ENCODE data around the gene SRR. TPM values are rescaled to one million over a fixed set of nuclear protein-coding genes. Genes with fewer than 3 reads are reported as not detected.

Gene SRR
- total RNA-seq, 4 donors from 2014 or later = 0.40 to 23.1 (median 12.1) TPM; not detected in 1

DNA sequence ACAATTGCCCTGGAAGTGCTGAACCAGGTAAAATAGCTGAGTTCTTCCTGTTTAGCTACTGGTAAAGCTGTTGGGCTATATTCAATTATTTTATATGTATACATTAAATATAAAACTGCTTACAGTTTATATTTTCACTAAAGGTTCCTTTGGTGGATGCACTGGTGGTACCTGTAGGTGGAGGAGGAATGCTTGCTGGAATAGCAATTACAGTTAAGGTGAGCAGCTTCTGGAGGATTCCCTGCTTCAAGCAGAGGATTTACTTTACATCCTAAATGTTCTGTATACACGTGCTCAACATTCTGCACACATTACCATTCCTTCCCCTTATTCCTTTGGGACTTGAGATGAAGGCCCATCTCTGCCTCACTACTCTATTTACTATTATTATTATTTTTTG, 17.6 kb downstream of the SRR start:
- 56% methylated on average over 1 of the region's 1 CpG; no CpG with 5 or more reads in 1 of the 2 donors for WGBS, 2 donors (ENCODE audit: low coverage in 1 of 2)
- no peak for TF ChIP-seq POLR2AphosphoS5 (IDR thresholded peaks at IDR 0.05)
- TF ChIP-seq POLR2A (IDR thresholded peaks at IDR 0.05) = no peak
- TF ChIP-seq EP300 (IDR thresholded peaks at IDR 0.05; ENCODE audit: low read depth) = no peak
- no peak for TF ChIP-seq CTCF (IDR thresholded peaks at IDR 0.05)

DNA sequence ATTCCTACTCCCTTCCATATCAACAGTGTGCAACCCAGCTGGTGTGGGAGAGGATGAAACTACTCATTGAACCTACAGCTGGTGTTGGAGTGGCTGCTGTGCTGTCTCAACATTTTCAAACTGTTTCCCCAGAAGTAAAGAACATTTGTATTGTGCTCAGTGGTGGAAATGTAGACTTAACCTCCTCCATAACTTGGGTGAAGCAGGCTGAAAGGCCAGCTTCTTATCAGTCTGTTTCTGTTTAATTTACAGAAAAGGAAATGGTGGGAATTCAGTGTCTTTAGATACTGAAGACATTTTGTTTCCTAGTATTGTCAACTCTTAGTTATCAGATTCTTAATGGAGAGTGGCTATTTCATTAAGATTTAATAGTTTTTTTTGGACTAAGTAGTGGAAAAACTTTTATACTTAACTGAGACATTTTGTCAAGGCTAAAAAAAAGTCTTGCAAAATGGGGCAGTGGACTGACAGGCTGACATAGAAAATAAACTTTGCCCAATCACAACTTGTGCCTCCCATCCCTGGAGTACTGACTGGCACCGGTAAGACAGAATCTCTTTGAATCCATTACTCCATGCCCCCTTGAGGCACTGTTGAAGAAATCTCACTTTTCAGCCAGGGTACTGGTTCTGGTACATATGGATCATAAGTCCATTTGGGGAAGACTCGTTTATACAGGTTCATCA, 20.0 kb downstream of the SRR start:
- no peaks in the 10 kb centered on the region for H3K27me3 ChIP-seq
- TF ChIP-seq POLR2AphosphoS5 (IDR thresholded peaks at IDR 0.05) (no peak), CTCF (IDR thresholded peaks at IDR 0.05) (no peak), EP300 (IDR thresholded peaks at IDR 0.05; ENCODE audit: low read depth) (no peak), POLR2A (IDR thresholded peaks at IDR 0.05) (no peak)
- H3K9me3 ChIP-seq = no peaks in the 10 kb centered on the region
- intact Hi-C loops (cut with DNase I; ENCODE audit: low total_unique reads) (no loop called here), in situ Hi-C loops (cut with MboI; ENCODE audit: low pct_ligation_motif_present in 1 of 4, low pct_unique_long_range_greater_than_20kb in 1 of 4, low sequenced_read_pairs in 3 of 4) (no loop called here)
- H3K36me3 ChIP-seq = peaks cover 0 to 48% (median 18%) of the 10 kb centered on the region in 4 donors
- no peaks in the 10 kb centered on the region for H3K4me1 ChIP-seq
- 80 to 100% methylated on average over 1 to 2 of the region's 2 CpGs for WGBS, 2 donors (ENCODE audit: low coverage in 1 of 2)
- DNase-seq = no peak
- H3K4me3 ChIP-seq = no peak overlapping the region
- no peak overlapping the region for H3K27ac ChIP-seq

More for the DNA sequence above, 17.6 kb downstream of the SRR start:
- H3K4me3 ChIP-seq = no peak overlapping the region
- intact Hi-C loops (cut with DNase I; ENCODE audit: low total_unique reads) (no loop called here), in situ Hi-C loops (cut with MboI; ENCODE audit: low pct_ligation_motif_present in 1 of 4, low pct_unique_long_range_greater_than_20kb in 1 of 4, low sequenced_read_pairs in 3 of 4) (no loop called here)
- no peaks in the 10 kb centered on the region for H3K9me3 ChIP-seq
- H3K4me1 ChIP-seq = no peaks in the 10 kb centered on the region
- DNase-seq = no peak
- peaks cover 0 to 32% (median 14%) of the 10 kb centered on the region in 4 donors for H3K36me3 ChIP-seq
- H3K27ac ChIP-seq = no peak overlapping the region
- no peaks in the 10 kb centered on the region for H3K27me3 ChIP-seq

DNA sequence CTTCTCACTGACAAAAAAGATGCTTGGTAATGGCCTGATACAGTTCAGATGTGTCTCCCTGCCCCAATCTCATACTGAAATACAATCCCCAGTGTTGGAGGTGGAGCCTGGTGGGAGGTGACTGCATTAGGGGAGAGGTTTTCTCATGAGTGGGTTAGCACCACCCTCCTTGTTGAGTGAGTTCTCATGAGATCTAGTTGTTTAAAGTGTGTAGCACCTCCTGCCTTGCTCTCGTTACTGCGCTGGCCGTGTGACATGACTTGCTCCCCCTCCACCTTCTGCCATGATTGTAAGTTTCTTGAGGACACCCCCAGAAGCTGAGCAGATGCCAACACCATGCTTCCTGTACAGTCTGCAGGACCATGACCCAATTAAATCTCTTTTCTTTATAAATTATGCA, 27.6 kb downstream of the SRR start:
- no peaks in the 10 kb centered on the region for H3K9me3 ChIP-seq
- no peak overlapping the region for H3K4me3 ChIP-seq
- H3K27me3 ChIP-seq = no peaks in the 10 kb centered on the region
- H3K4me1 ChIP-seq = peaks cover 6 to 13% (median 10%) of the 10 kb centered on the region in 4 donors
- no peak for DNase-seq
- no peak overlapping the region for H3K27ac ChIP-seq
- no peak for TF ChIP-seq EP300 (IDR thresholded peaks at IDR 0.05; ENCODE audit: low read depth)
- no peak for TF ChIP-seq CTCF (IDR thresholded peaks at IDR 0.05)
- no peak for TF ChIP-seq POLR2AphosphoS5 (IDR thresholded peaks at IDR 0.05)
- no peak for TF ChIP-seq POLR2A (IDR thresholded peaks at IDR 0.05)
- in situ Hi-C loops (cut with MboI; ENCODE audit: low pct_ligation_motif_present in 1 of 4, low pct_unique_long_range_greater_than_20kb in 1 of 4, low sequenced_read_pairs in 3 of 4) (no loop called here), intact Hi-C loops (cut with DNase I; ENCODE audit: low total_unique reads) (no loop called here)
- 81% methylated on average over 3 of the region's 3 CpGs; no CpG with 5 or more reads in 1 of the 2 donors for WGBS, 2 donors (ENCODE audit: low coverage in 1 of 2)
- peaks cover 0 to 67% (median 23%) of the 10 kb centered on the region in 4 donors for H3K36me3 ChIP-seq

GRCh38 chr17:2335726-2336214, 32.0 kb downstream of the SRR start:
- Histone ChIP-seq H3K27me3 (no peaks in the 10 kb centered on the region), H3K36me3 (peaks cover 0 to 37% (median 11%) of the 10 kb centered on the region in 4 donors), H3K27ac (peak overlapping the region; percentile 92 to 95 (median 94)), H3K4me3 (peak overlapping the region; percentile 35 to 98 (median 81)), H3K9me3 (no peaks in the 10 kb centered on the region), H3K4me1 (peaks cover 6 to 24% (median 17%) of the 10 kb centered on the region in 4 donors)
- peak; percentile 11 for DNase-seq
- no peak for TF ChIP-seq POLR2AphosphoS5 (IDR thresholded peaks at IDR 0.05)
- TF ChIP-seq POLR2A (IDR thresholded peaks at IDR 0.05) = no peak
- no peak for TF ChIP-seq EP300 (IDR thresholded peaks at IDR 0.05; ENCODE audit: low read depth)
- no peak for TF ChIP-seq CTCF (IDR thresholded peaks at IDR 0.05)
- intact Hi-C loops (cut with DNase I; ENCODE audit: low total_unique reads) (no loop called here), in situ Hi-C loops (cut with MboI; ENCODE audit: low pct_ligation_motif_present in 1 of 4, low pct_unique_long_range_greater_than_20kb in 1 of 4, low sequenced_read_pairs in 3 of 4) (no loop called here)
- WGBS, 2 donors (ENCODE audit: low coverage in 1 of 2) = 1% methylated on average over 17 of the region's 17 CpGs; no CpG with 5 or more reads in 1 of the 2 donors
